ENCODE measurements around the gene CHMP4A. TPM values are rescaled to one million over a fixed set of nuclear protein-coding genes. Genes with fewer than 3 reads are reported as not detected.
A peak's percentile ranks its signal among the peaks of the same experiment; 100 is the strongest.

The CHMP4A gene
- total RNA-seq, 1 experiment from 2014 or later = 34.6 TPM

GRCh38 chr14:24251880-24252288 lies 38.6 kb upstream of the CHMP4A start:
- Histone ChIP-seq H3K27ac (ENCODE audit: low read depth, low read length) (no peak overlapping the region), H3K36me3 (ENCODE audit: control insufficient read depth in 1 of 2, insufficient read depth in 2 of 2, low read length in 2 of 2) (no peaks in the 10 kb centered on the region; a peak in 1 of 4 replicates), H3K27me3 (ENCODE audit: insufficient read depth, low read length) (no peaks in the 10 kb centered on the region), H3K4me1 (ENCODE audit: control insufficient read depth in 1 of 2, insufficient read depth in 2 of 2, low read length in 2 of 2) (peaks cover 0 to 5% of the 10 kb centered on the region in 2 experiments; a peak in 1 of 4 replicates), H4K20me1 (ENCODE audit: insufficient read depth) (no peaks in the 10 kb centered on the region), H3K9me2 (ENCODE audit: insufficient read depth) (no peaks in the 10 kb centered on the region), H3K4me3 (replicated peaks in 1 of 2; ENCODE audit: low read depth in 1 of 2, low read length in 2 of 2) (no peak overlapping the region), H3K9ac (ENCODE audit: low read length) (no peak overlapping the region), H3K79me2 (ENCODE audit: insufficient read depth, low read length) (no peaks in the 10 kb centered on the region), H2AFZ (ENCODE audit: low read depth, low read length, poor library complexity, severe bottlenecking) (no peak overlapping the region), H3K9me3 (ENCODE audit: control insufficient read depth in 1 of 2, insufficient read depth in 1 of 2, low read depth in 1 of 2, low read length in 2 of 2) (no peaks in the 10 kb centered on the region), H3K4me2 (ENCODE audit: low read length) (no peak overlapping the region)
- ChIA-PET POLR2A (interaction anchor here (1.0 to 1.7 kb wide), 2 partner anchors 10 to 20 kb away, joined by 3 to 7 read pairs; partner anchors contain the start of genes RABGGTA and TINF2), CTCF (interaction anchor here (1.7 kb wide), 1 partner anchor 9 kb away, joined by 9 read pairs; the partner anchor contains the start of gene TINF2), RAD21 (ENCODE audit: low non-redundant PET in 1 of 2, low total read pairs in 2 of 2, uncharacterized antibody in 2 of 2, unreplicated experiment in 2 of 2) (no interaction called here)
- no TSS peak for BruUV-seq (replicated peaks)
- DNase-seq (ENCODE audit: low read depth, low spot score) (no peak), ATAC-seq (peak; percentile 58; the same call in 1 of the 2 replicates)
- intact Hi-C loops (cut with micrococcal nuclease) = no loop called here
- TF ChIP-seq CTCF (IDR thresholded peaks at IDR 0.05 in 2 of 3, conservative IDR thresholded peaks at IDR 0.05 in 1 of 3; ENCODE audit: borderline replicate concordance in 1 of 3, insufficient read depth in 1 of 3, low read depth in 2 of 3, low read length in 2 of 3) = peak in 1 of 3 experiments; percentile 27; a peak in 1 of 6 replicates
- no peak for TF ChIP-seq JUND (IDR thresholded peaks at IDR 0.05)

DNA sequence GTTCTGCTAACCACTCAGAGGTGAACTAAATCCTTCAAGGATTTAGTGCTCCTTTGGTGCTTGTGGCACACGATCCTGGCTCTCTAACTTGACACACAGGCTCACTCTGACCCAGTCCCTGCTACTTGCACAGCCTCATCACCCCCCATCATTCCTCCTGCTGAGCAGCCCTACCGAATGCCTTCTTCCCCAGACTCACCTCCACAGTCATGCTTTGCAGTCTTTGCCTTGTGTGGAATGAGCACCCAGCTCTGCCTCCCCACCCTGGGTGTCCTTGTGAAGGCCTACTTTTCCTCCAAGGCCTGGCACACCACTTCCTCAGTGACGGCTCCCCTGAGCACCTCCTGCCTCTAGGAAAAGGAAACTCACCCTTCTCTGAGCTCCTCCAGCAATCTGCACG lies 37.1 kb upstream of the CHMP4A start:
- ChIA-PET CTCF (no interaction called here), POLR2A (interaction anchor here (1.7 kb wide), 1 partner anchor 8 kb away, joined by 7 read pairs; the partner anchor contains the start of gene TINF2), RAD21 (ENCODE audit: low non-redundant PET in 1 of 2, low total read pairs in 2 of 2, uncharacterized antibody in 2 of 2, unreplicated experiment in 2 of 2) (no interaction called here)
- Histone ChIP-seq H3K27me3 (ENCODE audit: insufficient read depth, low read length) (no peaks in the 10 kb centered on the region), H3K27ac (ENCODE audit: low read depth, low read length) (no peak overlapping the region), H3K4me2 (ENCODE audit: low read length) (no peak overlapping the region), H3K9me3 (ENCODE audit: control insufficient read depth in 1 of 2, insufficient read depth in 1 of 2, low read depth in 1 of 2, low read length in 2 of 2) (no peaks in the 10 kb centered on the region), H3K4me3 (replicated peaks in 1 of 2; ENCODE audit: low read depth in 1 of 2, low read length in 2 of 2) (no peak overlapping the region), H4K20me1 (ENCODE audit: insufficient read depth) (no peaks in the 10 kb centered on the region), H3K79me2 (ENCODE audit: insufficient read depth, low read length) (no peaks in the 10 kb centered on the region), H3K9me2 (ENCODE audit: insufficient read depth) (no peaks in the 10 kb centered on the region), H3K9ac (ENCODE audit: low read length) (no peak overlapping the region), H3K36me3 (ENCODE audit: control insufficient read depth in 1 of 2, insufficient read depth in 2 of 2, low read length in 2 of 2) (no peaks in the 10 kb centered on the region; a peak in 1 of 4 replicates), H3K4me1 (ENCODE audit: control insufficient read depth in 1 of 2, insufficient read depth in 2 of 2, low read length in 2 of 2) (peaks cover 0 to 5% of the 10 kb centered on the region in 2 experiments; a peak in 1 of 4 replicates), H2AFZ (ENCODE audit: low read depth, low read length, poor library complexity, severe bottlenecking) (no peak overlapping the region)
- DNase-seq (ENCODE audit: low read depth, low spot score) = no peak
- ATAC-seq = no peak
- intact Hi-C loops (cut with micrococcal nuclease) = no loop called here
- BruUV-seq (replicated peaks) = no TSS peak
- TF ChIP-seq CEBPB (IDR thresholded peaks at IDR 0.05; ENCODE audit: low read depth) (no peak), ZNF274 (IDR thresholded peaks at IDR 0.05; ENCODE audit: low read depth, low read length) (no peak), ELF1 (IDR thresholded peaks at IDR 0.05; ENCODE audit: borderline replicate concordance, low read depth) (no peak), POLR2AphosphoS5 (IDR thresholded peaks at IDR 0.05; ENCODE audit: low read depth, low read length) (no peak), SRF (IDR thresholded peaks at IDR 0.05; ENCODE audit: low read depth) (no peak), SIN3A (IDR thresholded peaks at IDR 0.05; ENCODE audit: low read depth) (no peak), JUND (IDR thresholded peaks at IDR 0.05) (no peak), EGR1 (IDR thresholded peaks at IDR 0.05; ENCODE audit: low read depth) (no peak), YY1 (IDR thresholded peaks at IDR 0.05; ENCODE audit: extremely low read depth, insufficient replicate concordance, low read depth, low read length) (no peak), CBX3 (IDR thresholded peaks at IDR 0.05; ENCODE audit: low read depth) (no peak), EZH2 (IDR thresholded peaks at IDR 0.05) (no peak)
- TF ChIP-seq, protein P1, sequence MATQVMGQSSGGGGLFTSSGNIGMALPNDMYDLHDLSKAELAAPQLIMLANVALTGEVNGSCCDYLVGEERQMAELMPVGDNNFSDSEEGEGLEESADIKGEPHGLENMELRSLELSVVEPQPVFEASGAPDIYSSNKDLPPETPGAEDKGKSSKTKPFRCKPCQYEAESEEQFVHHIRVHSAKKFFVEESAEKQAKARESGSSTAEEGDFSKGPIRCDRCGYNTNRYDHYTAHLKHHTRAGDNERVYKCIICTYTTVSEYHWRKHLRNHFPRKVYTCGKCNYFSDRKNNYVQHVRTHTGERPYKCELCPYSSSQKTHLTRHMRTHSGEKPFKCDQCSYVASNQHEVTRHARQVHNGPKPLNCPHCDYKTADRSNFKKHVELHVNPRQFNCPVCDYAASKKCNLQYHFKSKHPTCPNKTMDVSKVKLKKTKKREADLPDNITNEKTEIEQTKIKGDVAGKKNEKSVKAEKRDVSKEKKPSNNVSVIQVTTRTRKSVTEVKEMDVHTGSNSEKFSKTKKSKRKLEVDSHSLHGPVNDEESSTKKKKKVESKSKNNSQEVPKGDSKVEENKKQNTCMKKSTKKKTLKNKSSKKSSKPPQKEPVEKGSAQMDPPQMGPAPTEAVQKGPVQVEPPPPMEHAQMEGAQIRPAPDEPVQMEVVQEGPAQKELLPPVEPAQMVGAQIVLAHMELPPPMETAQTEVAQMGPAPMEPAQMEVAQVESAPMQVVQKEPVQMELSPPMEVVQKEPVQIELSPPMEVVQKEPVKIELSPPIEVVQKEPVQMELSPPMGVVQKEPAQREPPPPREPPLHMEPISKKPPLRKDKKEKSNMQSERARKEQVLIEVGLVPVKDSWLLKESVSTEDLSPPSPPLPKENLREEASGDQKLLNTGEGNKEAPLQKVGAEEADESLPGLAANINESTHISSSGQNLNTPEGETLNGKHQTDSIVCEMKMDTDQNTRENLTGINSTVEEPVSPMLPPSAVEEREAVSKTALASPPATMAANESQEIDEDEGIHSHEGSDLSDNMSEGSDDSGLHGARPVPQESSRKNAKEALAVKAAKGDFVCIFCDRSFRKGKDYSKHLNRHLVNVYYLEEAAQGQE (IDR thresholded peaks at IDR 0.05; ENCODE audit: low read depth) = no peak

All from HCT116 (cell line).